GM13976 (cell line): ENCODE data around the gene GRAMD4.

Experiments used
- DNase-seq: peaks from one replicate; pipeline ENCODE4 v3.0.0; 2012; ENCODE audit warnings: low spot score
- CTCF ChIP-seq: IDR thresholded peaks from 2 replicates; pipeline ENCODE4 v1.5.1; 2012; ENCODE audit warnings: borderline replicate concordance, mild to moderate bottlenecking; ENCODE audit not compliant: insufficient read depth; ENCODE audit errors: extremely low read depth, missing control alignments, control extremely low read depth
- in situ Hi-C: fragments of 300-500 bp; cut with MboI; formaldehyde crosslinking; loops from one replicate; pipeline ENCODE4 v1.12.0; 2022; ENCODE audit warnings: low sequenced_read_pairs, mixed read lengths, inconsistent platforms; ENCODE audit not compliant: unreplicated experiment

GRAMD4 gene

GRCh38 chr22:46693634-46694415 is 73.6 kb downstream of the GRAMD4 start:
- no peak for DNase-seq
- no peak for TF ChIP-seq CTCF
- in situ Hi-C loops, result no loop called here

DNA sequence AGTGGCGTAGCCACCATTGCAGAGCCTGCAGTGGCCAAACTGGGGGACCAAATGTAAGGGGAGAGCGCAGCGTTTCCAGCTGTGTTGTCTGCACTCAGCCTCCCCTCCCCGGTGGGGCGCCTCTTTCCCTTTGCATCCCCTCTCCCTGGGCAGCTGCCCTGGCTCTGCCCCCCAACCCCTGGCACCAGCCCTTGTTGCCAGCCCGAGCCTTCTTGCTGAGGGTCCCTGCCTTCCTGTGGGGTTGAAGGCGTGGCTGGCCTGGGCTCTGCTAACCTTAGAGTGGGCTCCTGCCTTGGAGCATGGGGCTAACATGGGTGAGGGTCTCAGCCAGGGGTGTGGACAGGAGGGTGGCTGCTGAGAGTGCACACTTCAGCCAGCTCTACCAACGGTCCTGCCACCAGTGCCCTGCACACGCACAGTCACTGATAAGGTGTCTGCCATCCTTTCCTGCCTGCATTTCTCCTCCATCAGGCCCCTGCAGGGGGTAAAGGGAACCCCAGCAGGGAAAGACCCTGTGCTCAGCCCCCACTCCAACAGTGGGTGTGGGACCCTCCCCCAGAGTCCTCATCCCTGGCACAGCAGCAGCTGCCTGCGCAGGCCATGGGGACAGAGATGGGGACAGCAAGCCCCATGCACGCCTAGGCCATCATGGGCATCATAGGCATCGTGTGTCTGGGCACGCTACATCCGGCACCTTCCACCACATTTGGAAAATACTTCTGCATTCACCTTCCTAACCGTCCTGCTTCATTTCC is 74.4 kb downstream of the GRAMD4 start:
- TF ChIP-seq CTCF, result no peak
- no peak for DNase-seq
- in situ Hi-C loops, result no loop called here

DNA sequence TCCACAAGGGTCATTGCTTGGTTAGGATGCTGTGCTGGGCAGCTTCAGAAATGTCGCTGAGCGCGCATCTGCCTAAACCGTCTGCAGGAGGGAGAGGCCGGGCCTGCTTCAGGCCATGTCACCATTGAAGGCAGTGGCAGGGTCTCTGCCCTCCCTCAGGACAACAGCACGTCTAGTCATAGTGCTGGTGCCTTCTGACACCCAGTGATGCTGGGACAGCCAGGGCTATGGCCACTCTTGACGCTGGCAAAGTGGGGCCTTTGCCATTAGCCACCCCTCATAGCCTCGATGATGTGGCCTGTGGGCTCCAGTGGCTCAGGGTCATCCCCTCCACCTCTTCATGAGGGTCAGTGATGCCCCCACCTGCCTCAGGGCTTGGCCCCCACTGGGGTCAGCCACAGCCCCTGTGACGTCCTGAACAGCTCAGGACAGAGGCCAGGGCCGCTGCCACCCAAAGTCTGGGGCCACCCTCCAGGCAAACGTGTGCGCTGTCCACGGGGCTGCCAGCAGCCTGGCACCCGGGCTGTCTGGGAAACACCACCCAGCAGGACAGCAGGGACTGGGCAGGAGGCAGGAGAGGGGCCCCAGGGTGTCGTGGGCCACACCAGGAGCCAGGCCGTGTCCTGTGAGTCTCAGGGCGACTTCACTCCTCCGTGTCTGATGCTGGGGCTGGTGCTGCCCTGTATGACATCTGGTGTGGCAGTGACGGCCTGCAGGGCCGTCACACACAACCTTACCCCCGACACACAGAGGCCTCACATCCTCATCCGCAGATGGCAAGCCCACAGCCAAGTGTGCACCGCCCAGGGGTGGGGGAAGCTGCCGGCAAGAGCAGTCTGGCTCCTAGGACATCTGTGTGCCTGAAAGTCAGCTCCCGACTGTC is 75.4 kb downstream of the GRAMD4 start:
- no peak for TF ChIP-seq CTCF
- in situ Hi-C loops, result no loop called here
- DNase-seq, result no peak

DNA sequence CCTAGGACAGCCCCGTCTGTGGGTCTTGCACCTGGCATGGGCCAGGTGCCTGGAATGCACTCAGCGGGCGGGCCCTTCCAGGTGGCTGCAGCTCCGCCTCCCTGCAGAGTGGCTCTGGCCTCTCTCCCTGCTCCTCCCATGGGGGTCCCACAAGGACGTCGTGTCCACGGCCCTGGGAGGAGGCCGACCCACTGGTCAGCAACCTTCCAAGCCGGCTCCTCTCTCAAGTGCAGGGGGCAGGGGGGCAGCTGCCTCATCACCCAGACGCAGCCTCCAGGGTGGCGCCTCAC is 76.0 kb downstream of the GRAMD4 start:
- DNase-seq, result no peak
- no peak for TF ChIP-seq CTCF
- in situ Hi-C loops, result no loop called here

GRCh38 chr22:46696614-46697013 is 76.4 kb downstream of the GRAMD4 start:
- in situ Hi-C loops, result no loop called here
- TF ChIP-seq CTCF, result no peak
- no peak for DNase-seq

- no peak for TF ChIP-seq CTCF
- no peak for DNase-seq
- in situ Hi-C loops, result no loop called here
Measured at GRCh38 chr22:46697811-46698515, 77.8 kb downstream of the GRAMD4 start.
